ENCODE measurements around the gene EIF4G2.

Gene EIF4G2

DNA sequence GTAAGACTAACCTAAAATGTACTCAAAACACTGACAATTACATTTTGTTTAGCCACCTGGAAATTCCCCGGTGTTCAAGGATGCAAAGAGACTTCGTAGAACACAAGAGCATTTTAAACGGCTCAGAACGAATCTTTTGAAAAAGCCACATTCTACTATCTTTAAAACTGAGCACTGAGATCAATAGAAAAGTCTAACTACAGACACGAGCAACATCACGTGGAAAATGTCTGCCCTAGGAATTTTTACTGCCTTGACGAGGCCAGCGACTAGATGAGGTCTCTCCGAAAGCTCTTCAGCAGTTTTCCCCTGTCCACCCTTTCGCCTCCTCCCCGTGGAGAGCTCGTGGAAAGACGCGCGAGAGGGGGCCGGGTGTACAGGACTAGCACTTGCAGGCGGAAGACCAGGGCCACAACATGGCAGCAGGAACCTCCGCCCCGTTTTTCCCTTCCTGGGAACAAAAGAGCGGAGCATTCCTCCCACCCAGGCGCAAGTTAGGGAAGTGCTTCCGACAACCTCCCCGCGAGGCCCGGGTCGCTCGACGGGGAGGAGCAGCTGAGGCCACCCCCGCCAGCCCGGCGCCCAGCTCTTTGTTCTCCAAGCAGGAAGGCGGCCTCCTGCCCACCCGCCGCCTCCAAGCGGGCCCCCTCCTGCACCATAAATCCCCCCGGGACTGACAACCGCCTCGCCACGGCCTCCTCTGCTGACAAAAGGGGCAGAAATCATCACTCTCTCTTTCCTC is 1.1 kb downstream of the EIF4G2 start:
- DNase-seq, result peak in 1 of 2 experiments; percentile 25

DNA sequence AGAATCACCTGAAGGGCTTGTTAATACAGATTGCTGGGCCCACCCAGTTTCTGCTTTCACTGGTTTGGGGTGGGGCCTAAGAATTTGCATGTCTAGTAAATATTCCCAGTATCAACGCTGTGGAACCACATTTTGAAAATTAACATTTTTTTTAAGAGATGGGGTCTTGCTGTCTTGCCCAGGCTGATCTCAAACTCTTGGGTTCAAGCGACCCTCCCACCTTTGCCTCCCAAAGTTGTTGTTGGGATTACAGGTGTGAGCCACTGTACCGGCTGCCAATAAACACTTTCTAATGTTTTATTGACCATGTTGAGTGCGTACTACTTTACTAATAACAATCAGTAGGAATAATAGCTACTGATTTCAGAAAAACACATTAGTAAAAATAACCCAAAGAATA is 2.5 kb downstream of the EIF4G2 start:
- no peak for DNase-seq

DNA sequence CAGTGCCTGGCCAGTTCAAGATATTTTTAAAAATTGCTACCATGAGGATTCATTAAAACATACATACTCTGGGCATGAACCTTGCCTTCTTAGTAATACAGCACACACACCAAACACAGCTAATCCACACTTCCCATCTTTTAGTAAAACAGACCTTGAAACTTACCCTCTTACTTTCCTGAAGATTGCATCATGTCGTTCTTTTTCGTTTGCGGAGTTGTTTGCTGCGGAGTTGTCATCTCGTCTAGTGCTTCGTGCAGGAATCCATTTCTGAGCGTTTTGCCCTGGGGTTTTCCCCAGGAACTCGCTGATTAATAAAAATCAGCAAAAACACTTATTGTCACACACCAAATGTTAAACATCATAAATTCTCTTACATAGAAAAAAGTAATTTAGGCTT is 3.0 kb downstream of the EIF4G2 start:
- no peak for DNase-seq

DNA sequence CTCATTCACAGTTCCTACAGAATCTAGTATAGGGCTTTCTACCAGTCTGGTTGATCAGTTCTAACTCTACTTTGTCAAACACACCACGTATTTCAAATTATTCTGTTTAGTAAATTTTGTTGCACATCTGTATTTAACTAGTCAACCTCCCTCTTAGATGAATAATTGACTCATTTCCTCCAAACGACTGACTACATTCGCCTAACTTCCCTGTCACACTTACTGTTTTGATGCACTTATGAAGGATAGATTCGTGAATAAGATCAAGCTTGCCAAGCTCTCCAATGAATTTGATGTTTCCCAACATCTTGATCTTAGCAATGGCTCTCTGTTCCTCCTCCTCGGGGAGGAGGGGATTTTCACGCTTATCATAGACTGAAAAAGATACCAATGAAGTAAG is 5.0 kb downstream of the EIF4G2 start:
- DNase-seq, result no peak

DNA sequence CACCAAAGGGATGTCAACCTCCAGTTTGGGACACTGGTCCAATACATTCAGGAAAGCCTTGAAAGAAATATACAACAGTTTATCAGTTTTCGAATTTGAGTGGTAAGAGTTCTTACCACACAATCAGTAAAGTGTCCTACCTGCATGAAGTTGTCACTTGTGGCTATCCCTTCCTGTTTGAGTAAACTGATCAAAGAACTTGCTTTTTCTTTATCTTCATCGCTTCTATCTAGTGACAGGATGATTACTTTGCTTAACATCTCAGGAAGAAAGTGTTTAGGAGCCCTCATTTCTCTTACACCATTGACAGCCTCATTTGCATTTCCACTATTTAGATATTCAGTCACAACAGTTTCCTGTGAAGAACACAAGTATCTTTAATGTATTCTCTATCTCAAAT is 8.4 kb downstream of the EIF4G2 start:
- no peak for DNase-seq

DNA sequence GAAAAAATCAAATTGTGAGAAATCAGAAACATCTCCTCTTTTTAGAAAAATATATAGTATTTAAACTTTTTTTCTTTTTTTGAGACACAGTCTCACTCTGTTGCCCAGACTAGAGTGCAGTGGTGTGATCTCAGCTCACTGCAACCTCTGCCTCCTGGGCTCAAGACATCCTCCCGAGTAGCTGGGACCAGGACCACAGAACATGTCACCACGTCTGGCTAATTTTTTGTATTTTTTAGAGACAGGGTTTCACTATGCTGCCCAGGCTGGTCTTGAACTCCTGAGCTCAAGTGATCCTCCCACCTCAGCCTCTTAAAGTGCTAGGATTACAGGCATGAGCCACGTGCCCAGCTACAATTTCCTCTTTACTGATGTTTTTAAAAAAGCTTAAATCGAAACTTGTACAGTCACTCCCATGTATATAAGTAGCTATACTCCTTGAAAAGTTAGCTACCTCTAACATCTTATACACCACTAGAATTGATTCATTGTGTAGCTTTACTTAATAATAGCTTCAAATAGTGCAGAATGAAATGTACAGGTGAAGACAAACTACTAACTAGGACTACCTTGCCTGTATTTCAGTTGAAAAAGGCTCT is 10.3 kb downstream of the EIF4G2 start:
- no peak for DNase-seq

DNA sequence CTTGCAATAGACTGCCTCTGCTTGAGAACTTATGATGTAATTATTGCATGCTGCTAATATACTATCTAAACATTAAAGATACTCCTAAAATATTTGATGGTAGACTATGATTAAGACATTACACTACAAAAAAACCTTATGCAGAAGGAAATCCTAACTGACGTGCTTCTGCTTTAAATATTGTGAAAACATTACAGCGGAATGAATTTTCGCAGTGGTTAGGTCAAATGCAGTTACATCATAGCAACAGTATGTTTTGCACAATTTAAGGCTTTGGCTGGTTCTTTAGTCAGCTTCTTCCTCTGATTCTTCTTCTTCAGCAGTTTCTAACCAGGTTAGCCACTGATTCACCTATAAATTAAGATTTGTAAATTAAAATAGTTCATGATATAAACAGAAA is 11.2 kb downstream of the EIF4G2 start:
- no peak for DNase-seq

DNA sequence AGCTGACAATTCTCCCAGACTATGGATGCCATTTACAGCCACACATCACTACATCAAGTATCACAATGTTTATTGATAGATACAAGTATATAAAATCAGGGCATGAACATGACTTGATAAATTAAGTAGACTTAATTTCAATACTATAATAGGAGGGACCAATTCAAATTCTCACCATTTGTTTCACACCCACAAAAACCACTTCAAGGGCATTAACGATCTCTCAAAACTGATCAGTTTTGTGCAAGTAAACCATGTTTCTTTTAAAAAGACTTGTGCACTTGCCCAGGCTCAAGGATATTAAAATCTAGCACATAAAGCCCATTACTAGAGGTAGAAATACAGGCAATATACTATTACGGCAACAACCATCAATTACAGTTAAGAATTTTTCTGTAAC is 11.7 kb downstream of the EIF4G2 start:
- no peak for DNase-seq

DNA sequence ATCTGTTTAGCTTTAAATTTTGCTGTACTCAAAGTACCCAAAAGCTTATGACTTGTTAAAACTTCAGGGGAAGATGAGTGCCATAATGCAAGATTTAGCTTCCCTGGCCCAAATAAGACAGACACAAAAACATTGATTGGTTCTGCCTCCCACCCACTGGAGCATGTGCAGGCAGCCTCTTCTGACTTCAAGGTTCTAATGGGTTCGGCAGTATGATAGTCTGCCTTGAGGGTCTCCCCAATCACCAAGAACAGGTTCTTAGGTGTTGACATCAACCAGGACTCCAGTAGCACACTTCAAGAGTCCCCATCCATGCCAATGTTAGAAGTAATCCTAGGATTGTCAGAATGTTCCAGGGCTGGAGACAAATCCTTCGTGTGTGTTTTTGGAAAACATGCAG is 12.5 kb downstream of the EIF4G2 start:
- DNase-seq, result no peak

DNA sequence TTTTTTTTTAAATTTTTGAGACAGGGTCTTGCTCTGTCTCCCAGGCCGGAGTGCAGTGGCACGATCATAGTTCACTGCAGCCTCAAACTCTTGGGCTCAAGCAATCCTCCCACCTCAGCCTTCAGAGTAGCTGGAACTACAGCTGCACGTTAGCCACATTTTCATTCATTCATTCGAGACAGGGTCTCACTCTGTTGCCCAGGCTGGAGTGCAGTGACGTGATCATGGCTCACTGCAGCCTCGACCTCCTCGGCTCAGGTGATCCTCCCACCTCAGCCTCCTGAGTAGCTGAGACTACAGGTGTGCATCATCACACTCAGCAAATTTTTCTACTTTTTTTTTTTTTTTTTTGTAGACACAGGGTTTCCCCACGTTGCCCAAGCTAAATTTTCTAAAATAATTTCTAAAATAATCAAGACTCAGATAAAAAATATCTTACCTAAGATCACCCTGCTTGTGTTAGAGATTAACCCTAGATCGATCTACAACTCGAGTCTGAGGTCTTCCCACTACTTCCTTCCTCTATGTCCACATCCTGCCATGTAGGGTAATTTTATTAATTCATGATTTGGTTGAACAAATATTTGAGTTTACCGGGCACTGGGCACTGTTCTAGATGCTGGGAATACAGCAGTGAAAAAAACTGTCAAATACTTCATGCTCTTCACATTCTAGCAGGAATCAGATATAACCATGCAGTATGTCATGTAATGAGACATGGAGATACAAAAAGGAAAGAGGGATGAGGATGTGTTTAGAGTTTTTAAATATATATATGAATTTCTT is 15.1 kb downstream of the EIF4G2 start:
- no peak for DNase-seq

DNA sequence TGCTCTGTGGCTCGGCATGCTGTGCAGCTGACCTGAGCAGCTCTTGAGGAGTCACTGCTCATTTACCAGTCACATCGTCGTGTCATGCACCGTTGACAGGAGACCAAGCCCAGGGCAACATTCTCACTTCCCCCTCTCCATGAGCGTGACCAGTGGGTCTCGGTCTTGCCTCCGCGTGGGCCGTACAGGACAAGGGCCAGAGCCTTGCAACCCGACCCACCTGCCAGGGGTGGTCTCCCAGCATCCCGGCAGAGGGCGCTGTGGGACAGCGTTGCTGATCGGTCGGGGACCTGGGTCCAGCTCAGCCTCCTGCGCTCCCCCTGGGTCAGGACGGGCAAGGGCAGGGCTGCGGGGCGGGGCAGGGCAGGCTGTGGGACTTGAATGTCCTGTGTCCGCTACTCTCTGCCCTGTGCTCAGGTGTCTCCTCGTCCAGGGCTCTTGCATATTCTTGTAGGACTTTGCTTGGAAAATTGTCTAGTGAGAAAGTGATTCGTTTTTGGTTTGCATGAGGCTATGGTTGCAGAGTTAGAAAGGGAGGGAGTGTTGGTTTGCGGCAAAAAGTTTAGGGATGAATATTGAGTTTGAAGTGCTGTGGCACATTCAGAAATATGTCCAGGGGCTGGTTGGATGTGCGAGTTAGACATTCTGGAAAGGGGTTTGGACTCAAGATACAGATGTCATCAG is 16.2 kb downstream of the EIF4G2 start:
- peak; percentile 20 to 68 for DNase-seq

DNA sequence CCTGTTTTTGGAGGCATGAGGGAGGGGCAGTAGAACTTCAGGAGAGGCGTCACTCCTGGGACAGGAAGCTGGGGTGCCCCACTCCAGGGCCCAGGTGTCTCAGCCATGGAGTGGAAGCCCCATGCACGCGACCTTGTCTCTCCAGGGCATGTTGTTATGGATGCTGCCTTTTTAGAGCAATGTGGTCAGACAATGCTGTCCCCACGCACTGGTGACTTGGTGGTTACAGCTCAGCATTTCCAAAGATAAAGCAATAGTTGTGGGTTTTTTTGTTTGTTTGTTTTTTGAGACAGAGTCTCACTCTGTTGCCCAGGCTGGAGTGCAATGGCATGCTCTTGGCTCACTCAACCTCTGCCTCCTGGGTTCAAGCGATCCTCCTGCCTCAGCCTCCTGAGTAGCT is 22.3 kb downstream of the EIF4G2 start:
- DNase-seq, result no peak

DNA sequence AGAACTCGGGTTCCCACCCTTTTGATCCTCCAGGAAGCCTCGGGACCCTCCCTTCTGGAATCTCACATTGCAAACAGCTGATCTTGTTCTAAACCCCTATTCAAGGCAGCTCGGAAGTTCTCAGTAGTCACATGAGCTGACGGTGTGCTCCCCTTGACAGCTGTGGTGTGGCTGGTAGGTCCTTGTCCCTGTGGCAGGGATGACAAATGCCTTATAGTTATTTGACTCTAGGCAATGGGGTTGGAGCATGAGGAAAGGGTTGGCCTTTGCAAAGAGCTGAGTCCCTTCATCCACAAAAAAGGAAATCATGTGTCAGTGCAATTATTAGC is 23.6 kb downstream of the EIF4G2 start:
- no peak for DNase-seq

DNA sequence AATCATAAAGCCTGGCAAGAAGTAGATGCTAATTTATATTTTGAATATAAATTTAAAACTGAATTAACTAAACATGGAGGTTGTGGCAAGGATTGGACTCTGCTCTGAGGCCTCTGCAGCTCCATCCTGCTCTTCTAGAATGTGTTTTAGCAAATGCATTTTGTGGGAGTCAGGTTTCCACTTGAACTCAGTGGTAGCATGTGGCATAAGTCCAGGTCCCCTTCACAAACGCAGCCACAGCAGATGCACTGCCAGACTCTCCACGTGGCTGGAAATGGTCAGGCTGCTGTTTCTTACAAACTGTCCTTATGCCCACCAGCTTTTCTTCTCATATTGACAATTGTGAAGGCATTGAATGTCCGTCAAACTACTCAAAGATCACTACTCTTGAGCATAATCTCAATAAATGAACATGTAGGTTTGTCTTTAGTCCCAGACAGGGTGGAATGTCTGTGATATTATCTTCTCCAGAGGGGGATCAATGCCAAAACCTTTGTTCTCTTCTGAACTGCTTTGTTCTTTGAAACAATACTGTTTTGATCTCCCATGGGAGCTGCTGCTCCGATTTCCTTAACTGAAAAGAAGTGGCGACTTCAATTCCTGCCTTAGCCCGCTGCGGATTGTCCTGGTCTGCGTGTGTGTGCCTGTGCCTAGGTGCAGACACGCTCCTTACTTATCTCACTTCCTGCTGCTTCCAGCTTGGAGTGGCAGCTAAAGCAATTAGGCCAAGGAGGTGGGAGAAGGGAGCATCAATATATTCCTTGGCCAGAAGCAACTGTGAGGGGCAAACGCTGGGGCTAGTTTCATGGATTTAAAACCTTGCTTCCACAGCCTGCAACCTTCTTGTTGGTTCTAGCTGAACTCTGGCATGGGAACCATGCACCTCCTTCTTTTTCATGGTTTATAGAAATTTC is 24.2 kb downstream of the EIF4G2 start:
- DNase-seq, result no peak

DNA sequence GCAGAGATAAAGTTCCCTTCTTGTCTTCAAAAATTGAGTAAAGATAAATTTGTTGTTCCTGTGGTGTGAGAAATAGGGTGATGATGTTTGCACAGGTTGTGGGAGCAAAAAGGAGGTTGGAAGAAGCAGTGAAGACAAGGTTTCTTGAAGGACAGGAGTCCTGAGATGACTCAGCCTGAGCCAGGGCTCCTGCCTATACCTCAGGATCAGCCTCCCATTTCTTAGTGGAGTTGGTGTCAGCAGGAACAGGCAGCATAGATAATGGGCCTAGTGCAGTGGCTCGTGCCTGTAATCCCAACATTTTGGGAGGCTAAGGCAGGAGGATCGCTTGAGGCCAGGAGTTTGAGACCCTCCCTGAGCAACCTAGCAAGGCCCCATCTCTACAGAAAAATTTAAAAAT is 28.7 kb downstream of the EIF4G2 start:
- no peak for DNase-seq

DNA sequence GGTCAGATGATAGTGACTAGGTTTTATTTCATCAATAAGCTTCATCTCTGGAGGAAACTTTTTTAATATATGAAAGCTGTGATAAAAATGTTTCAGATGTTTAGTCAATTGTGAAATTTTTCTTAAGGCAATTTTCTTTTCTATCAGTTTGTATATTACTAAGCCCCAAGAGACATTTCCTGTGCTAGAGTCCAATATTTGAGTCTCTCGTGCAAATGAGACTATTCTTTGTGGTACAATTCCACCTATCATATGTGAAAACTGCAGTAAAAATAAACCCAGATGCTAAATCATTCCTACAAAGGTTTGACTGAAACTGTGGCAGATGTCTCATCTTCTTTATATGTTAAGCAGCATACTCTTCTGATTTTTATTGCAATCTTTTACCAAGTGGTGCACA is 29.6 kb downstream of the EIF4G2 start:
- DNase-seq, result no peak

DNA sequence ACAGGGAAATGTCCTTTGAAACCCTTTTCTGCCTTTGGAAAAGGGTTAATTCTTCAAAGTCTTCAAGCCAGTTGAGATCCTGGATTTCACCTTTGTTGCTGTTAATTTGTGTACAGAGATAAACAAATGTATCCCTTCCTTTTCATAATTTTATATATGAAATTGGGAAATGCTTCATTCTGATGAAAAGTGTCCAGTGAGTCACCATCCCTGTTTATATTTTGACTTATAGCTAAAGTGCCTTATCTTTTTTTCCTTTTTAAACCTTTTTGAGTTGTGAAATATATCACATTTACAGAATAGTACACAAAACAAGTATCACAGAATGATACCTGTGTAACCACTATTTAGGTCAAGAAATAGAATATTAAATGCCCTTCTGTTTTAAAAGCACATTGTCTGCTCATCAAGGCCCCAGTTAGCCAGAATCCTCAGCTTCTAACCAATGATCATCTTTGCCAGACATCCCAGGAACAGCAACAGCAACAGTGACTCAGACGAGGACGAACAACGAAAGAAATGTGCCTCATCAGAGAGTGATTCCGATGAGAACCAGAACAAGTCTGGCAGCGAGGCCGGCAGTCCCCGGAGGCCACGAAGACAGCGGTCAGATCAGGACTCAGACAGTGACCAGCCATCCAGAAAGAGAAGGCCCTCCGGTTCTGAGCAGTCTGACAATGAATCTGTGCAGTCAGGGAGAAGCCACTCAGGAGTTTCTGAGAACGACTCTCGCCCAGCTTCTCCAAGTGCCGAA is 30.3 kb downstream of the EIF4G2 start:
- DNase-seq, result no peak

DNA sequence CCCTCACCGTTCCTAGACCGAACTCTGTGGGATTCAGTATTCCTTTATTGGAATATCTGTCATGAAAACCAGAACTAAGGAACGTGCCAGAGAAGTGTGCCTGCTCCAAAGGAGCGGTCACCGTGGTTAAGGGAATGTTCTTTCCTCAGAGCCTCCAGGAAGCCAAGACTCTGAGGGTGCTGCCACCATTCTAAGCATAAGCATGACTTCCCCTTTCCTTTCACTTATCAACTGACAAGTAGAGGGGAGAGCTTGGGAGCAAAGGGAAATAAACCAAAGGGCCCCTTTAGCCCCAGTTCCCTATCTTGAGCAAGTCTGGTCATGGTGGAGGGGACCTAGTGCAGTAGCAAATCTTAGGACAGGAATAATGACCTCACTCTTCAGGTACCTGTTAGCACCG is 30.9 kb downstream of the EIF4G2 start:
- no peak for DNase-seq

DNA sequence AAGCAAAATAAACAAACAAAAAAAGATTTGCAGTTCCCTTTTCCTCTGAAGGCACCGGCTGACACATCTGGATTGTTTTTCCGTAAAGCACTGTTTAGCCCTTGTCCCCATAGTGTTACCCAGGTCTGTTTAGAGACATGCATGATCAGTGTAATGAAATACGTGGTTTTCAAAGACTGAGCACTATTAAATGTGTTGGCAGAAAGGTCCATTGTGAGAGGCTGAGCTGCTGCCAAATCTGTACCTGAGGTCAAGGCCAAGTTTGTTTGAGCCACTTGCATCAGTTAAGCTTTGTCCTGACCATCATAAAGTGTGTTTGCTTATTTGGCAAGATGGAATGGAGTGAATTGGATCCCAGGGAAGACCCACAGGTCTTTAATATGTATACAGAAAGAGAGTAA is 31.3 kb downstream of the EIF4G2 start:
- DNase-seq, result no peak

DNA sequence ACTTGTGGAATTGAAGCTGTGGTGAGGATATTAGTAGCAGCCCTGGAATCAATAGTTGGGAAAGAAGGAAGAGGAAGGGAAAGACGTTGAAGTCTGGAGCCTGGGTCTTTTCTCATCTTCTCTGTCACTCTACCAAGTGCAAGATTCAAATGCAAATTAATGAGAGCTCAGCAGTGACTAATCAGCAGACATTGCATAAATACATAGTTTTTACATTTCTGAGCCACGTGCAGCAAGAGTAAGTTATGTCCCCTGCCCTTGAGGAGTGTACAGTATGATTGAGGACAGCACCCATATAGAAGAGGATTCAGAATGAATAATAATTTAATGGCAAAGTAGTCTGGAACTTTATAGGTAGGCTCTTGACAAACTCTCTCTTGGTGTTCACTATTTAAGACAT is 33.9 kb downstream of the EIF4G2 start:
- no peak for DNase-seq

DNA sequence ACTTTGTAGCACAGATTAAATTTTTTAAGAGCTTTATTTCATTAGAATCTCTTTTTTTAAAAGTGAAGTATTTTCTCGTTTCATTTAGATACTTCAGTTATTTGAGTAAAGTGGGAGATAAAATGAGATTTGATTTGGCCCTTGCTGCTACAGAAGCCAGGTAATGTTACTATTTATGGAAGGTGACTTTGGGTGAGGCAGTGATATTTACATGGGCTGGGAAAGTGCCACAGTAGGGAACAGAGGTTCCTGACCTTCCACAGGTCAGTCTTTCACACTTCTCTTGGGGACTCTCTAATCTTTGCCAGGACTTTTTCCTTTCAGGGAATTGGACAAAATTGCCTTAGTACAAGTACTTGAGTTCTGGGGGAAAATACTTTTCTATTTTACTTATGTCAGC is 37.3 kb downstream of the EIF4G2 start:
- no peak for DNase-seq

Data from SW 1271 (cell line).